Fibroblast of upper back skin (primary cell): ENCODE measurements around the gene ZNF268.
"Not testable (repeated sequence)": the region's sequence is repeated elsewhere in the genome, so short reads cannot be mapped to it uniquely, and the experiment has no call there.

ENCODE experiments used
- DNase-seq: peaks from one replicate; pipeline ENCODE4 v3.0.0-alpha.2; 2013

The ZNF268 gene

GRCh38 chr12:133231001-133231400 is 49.7 kb downstream of the ZNF268 start:
- no peak for DNase-seq

- no peak for DNase-seq
Observed at GRCh38 chr12:133233006-133233405, 51.7 kb downstream of the ZNF268 start.

GRCh38 chr12:133233993-133234564 is 52.8 kb downstream of the ZNF268 start:
- no peak for DNase-seq

GRCh38 chr12:133234971-133235370 is 53.7 kb downstream of the ZNF268 start:
- no peak for DNase-seq

- DNase-seq = no peak
Observed at GRCh38 chr12:133235401-133236112, 54.3 kb downstream of the ZNF268 start, which contains the start of gene ANHX. Gene ANHX (minus strand): TSS chr12:133235877. CDS start chr12:133234356, 1,521 bp downstream.

GRCh38 chr12:133236144-133236543 is 54.8 kb downstream of the ZNF268 start:
- no peak for DNase-seq

- no peak for DNase-seq
Observed at GRCh38 chr12:133236556-133236955, 55.3 kb downstream of the ZNF268 start.

- DNase-seq = no peak
Observed at GRCh38 chr12:133251732-133252131, 70.4 kb downstream of the ZNF268 start.

- DNase-seq = not testable (repeated sequence)
Observed at GRCh38 chr12:133255833-133256232, 74.5 kb downstream of the ZNF268 start.

GRCh38 chr12:133256321-133256720 is 75.0 kb downstream of the ZNF268 start:
- DNase-seq = no peak

GRCh38 chr12:133264173-133264572 is 82.9 kb downstream of the ZNF268 start:
- DNase-seq = no peak
